ENCODE measurements around the gene ELP1. TPM values are rescaled to one million over a fixed set of nuclear protein-coding genes. Genes with fewer than 3 reads are reported as not detected.

ELP1 gene
- total RNA-seq, 4 donors from 2014 or later: 31.3 to 37.8 (median 34.4) TPM

DNA sequence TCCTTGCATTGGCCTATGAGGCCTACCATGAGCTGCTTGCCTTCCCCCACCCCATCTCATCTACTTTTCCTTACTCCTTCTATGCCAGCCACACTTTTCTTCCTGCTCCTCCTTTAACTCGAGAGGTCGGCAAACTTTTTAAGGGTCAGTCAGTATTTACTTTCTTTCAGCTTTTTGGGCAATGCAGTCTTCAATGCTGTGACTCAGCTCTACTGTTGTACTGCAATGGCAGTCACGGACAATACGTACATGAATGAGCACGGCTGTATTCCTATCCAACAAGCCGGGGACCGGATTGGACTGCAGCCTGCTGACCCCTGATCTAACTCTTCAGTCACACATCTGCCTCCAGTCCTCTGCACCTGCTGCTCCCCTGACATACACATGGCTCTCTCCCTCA lies 72.5 kb downstream of the ELP1 start:
- no peaks in the 10 kb centered on the region for H3K36me3 ChIP-seq
- WGBS, 2 donors: 73 to 78% methylated on average over 7 of the region's 7 CpGs
- H3K27me3 ChIP-seq: no peaks in the 10 kb centered on the region
- H3K4me3 ChIP-seq (replicated peaks in 1 of 3): no peak overlapping the region
- no peak for DNase-seq
- H3K27ac ChIP-seq: no peak overlapping the region
- intact Hi-C loops (cut with DNase I): loop anchor here (10.0 kb wide), 1 partner anchor 57 kb away; no protein-coding TSS in a partner anchor
- no peaks in the 10 kb centered on the region for H3K4me1 ChIP-seq
- TF ChIP-seq, protein P1, sequence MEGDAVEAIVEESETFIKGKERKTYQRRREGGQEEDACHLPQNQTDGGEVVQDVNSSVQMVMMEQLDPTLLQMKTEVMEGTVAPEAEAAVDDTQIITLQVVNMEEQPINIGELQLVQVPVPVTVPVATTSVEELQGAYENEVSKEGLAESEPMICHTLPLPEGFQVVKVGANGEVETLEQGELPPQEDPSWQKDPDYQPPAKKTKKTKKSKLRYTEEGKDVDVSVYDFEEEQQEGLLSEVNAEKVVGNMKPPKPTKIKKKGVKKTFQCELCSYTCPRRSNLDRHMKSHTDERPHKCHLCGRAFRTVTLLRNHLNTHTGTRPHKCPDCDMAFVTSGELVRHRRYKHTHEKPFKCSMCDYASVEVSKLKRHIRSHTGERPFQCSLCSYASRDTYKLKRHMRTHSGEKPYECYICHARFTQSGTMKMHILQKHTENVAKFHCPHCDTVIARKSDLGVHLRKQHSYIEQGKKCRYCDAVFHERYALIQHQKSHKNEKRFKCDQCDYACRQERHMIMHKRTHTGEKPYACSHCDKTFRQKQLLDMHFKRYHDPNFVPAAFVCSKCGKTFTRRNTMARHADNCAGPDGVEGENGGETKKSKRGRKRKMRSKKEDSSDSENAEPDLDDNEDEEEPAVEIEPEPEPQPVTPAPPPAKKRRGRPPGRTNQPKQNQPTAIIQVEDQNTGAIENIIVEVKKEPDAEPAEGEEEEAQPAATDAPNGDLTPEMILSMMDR (IDR thresholded peaks at IDR 0.05): no peak
- TF ChIP-seq POLR2A (IDR thresholded peaks at IDR 0.05): no peak
- H3K9me3 ChIP-seq: no peaks in the 10 kb centered on the region

DNA sequence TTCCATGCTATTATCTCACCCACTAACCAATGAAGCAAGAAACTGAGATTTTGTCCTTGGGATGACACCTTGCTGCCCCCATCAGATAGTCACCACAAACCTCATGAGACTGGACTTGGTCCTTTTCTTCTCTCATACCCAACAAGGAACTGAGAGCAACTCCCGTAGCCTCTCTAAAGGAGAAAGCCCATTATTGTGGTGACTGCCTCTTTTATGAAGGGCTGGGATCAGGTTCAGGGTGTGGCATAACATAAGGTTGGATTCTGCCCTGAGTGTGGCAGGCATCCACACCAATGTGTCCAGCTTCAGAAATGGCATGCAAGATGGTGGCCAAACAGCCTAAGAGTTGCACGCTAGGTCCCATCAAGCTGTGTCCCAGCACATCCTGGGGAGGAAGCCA lies 73.2 kb downstream of the ELP1 start:
- intact Hi-C loops (cut with DNase I): loop anchor here (10.0 kb wide), 1 partner anchor 56 kb away; no protein-coding TSS in a partner anchor
- no peak for DNase-seq
- WGBS, 2 donors: 90 to 97% methylated on average over 2 of the region's 2 CpGs
- Histone ChIP-seq H3K4me3 (replicated peaks in 1 of 3) (no peak overlapping the region), H3K9me3 (no peaks in the 10 kb centered on the region), H3K4me1 (no peaks in the 10 kb centered on the region), H3K36me3 (no peaks in the 10 kb centered on the region), H3K27ac (no peak overlapping the region), H3K27me3 (no peaks in the 10 kb centered on the region)
- TF ChIP-seq, protein P1 (IDR thresholded peaks at IDR 0.05): no peak
- TF ChIP-seq POLR2A (IDR thresholded peaks at IDR 0.05): no peak

DNA sequence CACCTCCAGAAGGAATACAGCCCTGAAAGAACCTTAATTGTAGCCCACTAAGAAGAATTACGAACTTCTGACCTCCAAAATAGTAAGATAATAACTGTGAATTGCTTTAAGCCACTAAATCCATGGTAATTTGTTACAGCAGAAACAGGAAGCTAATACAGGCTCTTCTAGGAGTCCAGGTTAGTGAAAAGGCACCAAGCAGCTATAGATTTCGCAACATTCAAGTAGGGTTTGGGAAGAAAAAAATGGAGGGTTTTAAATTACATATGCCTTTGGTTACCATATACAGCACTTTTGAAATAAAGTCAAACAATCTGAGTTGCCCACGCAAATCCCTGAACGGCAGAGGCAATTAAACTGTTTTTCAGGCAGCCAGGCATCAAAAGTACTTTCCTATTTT lies 73.6 kb downstream of the ELP1 start:
- 84 to 93% methylated on average over 4 of the region's 4 CpGs for WGBS, 2 donors
- intact Hi-C loops (cut with DNase I): loop anchor here (10.0 kb wide), 1 partner anchor 56 kb away; no protein-coding TSS in a partner anchor
- no peak overlapping the region for H3K27ac ChIP-seq
- no peak for DNase-seq
- H3K36me3 ChIP-seq: no peaks in the 10 kb centered on the region
- no peaks in the 10 kb centered on the region for H3K27me3 ChIP-seq
- H3K4me1 ChIP-seq: no peaks in the 10 kb centered on the region
- H3K9me3 ChIP-seq: no peaks in the 10 kb centered on the region
- no peak overlapping the region for H3K4me3 ChIP-seq (replicated peaks in 1 of 3)
- no peak for TF ChIP-seq POLR2A (IDR thresholded peaks at IDR 0.05)
- TF ChIP-seq, protein P1 (IDR thresholded peaks at IDR 0.05): no peak

DNA sequence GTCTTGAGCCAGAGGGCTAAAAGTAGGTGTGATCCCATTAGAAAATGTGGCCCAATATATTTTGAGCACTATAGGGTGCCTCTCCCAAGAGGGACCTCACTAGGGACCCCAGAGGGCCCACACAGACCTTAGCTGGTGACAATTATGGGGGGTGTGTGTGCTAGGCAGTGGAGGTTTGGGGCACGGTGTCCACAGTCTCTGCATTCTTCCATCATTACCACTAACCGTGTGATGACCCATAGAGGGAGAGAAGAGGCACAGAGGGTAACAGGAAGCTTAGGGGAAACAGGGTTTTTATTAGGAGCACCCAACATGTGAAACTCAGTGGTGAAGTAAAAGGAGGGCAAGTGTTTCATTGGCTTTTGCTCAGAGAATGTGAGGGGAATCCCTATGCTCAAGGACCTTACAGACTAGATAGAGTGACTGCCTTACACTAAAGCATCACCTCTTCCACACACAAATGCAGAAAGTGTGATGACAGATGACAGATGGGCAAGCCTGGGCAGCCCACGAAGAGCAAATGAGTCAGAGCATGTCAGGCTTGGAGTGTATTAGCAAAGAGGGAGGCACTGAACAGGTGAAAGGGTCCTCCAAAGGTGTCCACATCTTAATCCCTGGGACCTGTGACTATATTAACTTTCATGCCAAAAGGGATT lies 74.3 kb downstream of the ELP1 start:
- H3K9me3 ChIP-seq: no peaks in the 10 kb centered on the region
- no peak for DNase-seq
- WGBS, 2 donors: 79 to 88% methylated on average over 3 of the region's 3 CpGs
- intact Hi-C loops (cut with DNase I): loop anchor here (10.0 kb wide), 1 partner anchor 55 kb away; no protein-coding TSS in a partner anchor
- H3K4me3 ChIP-seq (replicated peaks in 1 of 3): no peak overlapping the region
- H3K36me3 ChIP-seq: no peaks in the 10 kb centered on the region
- no peak for TF ChIP-seq POLR2A (IDR thresholded peaks at IDR 0.05)
- H3K27ac ChIP-seq: no peak overlapping the region
- no peaks in the 10 kb centered on the region for H3K4me1 ChIP-seq
- H3K27me3 ChIP-seq: no peaks in the 10 kb centered on the region

DNA sequence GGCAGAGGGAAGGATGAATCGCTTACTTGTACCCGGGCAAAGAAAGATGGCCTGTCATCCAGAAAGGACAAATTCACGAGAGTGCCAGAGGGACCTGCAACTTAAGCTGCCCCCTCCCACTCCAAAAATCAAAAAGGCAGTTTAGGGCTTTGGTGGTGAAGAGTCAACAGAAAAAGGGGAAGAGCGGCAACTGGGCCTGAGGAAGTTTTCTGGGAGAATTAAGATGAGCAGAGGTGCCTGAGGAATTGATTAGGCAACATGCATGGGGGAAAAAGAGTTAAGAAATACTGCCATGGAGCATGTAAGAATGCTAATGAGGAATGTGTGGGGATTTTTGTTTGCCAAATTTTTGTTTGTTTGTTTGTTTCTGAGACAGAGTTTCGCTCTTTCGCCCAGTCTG lies 76.4 kb downstream of the ELP1 start:
- 90 to 94% methylated on average over 6 of the region's 6 CpGs for WGBS, 2 donors
- Histone ChIP-seq H3K27ac (no peak overlapping the region), H3K4me3 (replicated peaks in 1 of 3) (no peak overlapping the region), H3K9me3 (no peaks in the 10 kb centered on the region), H3K27me3 (no peaks in the 10 kb centered on the region), H3K4me1 (no peaks in the 10 kb centered on the region), H3K36me3 (no peaks in the 10 kb centered on the region)
- DNase-seq: no peak
- intact Hi-C loops (cut with DNase I): no loop called here
- no peak for TF ChIP-seq POLR2A (IDR thresholded peaks at IDR 0.05)
- TF ChIP-seq, protein P1 (IDR thresholded peaks at IDR 0.05): no peak
